ENCODE data around the gene C1QTNF5.

DNA sequence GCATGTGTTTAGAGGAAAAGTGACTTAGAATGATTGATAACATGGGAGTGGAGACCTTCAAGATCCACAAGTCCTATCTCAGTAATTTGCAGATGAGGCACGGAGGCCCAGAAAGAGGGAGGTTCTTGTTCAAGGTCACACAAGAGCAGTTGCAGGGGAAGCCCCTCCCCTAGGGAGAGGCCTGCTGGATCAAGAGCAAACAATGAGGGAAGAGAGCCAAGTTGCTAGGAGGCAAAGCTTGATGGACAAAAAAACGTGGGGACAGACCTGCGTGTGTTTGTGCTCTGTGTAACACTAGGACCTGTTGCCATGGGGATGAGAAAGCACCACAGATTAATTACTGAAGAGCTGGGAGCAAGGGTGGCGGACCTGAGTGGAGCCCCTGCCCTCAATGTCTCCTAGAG, 12.2 kb upstream of the C1QTNF5 start:
- TF ChIP-seq, protein P1, sequence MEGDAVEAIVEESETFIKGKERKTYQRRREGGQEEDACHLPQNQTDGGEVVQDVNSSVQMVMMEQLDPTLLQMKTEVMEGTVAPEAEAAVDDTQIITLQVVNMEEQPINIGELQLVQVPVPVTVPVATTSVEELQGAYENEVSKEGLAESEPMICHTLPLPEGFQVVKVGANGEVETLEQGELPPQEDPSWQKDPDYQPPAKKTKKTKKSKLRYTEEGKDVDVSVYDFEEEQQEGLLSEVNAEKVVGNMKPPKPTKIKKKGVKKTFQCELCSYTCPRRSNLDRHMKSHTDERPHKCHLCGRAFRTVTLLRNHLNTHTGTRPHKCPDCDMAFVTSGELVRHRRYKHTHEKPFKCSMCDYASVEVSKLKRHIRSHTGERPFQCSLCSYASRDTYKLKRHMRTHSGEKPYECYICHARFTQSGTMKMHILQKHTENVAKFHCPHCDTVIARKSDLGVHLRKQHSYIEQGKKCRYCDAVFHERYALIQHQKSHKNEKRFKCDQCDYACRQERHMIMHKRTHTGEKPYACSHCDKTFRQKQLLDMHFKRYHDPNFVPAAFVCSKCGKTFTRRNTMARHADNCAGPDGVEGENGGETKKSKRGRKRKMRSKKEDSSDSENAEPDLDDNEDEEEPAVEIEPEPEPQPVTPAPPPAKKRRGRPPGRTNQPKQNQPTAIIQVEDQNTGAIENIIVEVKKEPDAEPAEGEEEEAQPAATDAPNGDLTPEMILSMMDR (IDR thresholded peaks at IDR 0.05 in 2 of 3, conservative IDR thresholded peaks at IDR 0.05 in 1 of 3; ENCODE audit: borderline replicate concordance in 1 of 3, insufficient read depth in 1 of 3, low read depth in 2 of 3, low read length in 2 of 3), result no peak
- TF ChIP-seq, protein P2, sequence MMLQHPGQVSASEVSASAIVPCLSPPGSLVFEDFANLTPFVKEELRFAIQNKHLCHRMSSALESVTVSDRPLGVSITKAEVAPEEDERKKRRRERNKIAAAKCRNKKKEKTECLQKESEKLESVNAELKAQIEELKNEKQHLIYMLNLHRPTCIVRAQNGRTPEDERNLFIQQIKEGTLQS (IDR thresholded peaks at IDR 0.05), result no peak
- no peak for TF ChIP-seq EZH2 (IDR thresholded peaks at IDR 0.05)
- no peak for TF ChIP-seq POLR2A (IDR thresholded peaks at IDR 0.05; ENCODE audit: borderline replicate concordance, extremely low read depth, insufficient read depth, insufficient read length)
- TF ChIP-seq, protein P3, sequence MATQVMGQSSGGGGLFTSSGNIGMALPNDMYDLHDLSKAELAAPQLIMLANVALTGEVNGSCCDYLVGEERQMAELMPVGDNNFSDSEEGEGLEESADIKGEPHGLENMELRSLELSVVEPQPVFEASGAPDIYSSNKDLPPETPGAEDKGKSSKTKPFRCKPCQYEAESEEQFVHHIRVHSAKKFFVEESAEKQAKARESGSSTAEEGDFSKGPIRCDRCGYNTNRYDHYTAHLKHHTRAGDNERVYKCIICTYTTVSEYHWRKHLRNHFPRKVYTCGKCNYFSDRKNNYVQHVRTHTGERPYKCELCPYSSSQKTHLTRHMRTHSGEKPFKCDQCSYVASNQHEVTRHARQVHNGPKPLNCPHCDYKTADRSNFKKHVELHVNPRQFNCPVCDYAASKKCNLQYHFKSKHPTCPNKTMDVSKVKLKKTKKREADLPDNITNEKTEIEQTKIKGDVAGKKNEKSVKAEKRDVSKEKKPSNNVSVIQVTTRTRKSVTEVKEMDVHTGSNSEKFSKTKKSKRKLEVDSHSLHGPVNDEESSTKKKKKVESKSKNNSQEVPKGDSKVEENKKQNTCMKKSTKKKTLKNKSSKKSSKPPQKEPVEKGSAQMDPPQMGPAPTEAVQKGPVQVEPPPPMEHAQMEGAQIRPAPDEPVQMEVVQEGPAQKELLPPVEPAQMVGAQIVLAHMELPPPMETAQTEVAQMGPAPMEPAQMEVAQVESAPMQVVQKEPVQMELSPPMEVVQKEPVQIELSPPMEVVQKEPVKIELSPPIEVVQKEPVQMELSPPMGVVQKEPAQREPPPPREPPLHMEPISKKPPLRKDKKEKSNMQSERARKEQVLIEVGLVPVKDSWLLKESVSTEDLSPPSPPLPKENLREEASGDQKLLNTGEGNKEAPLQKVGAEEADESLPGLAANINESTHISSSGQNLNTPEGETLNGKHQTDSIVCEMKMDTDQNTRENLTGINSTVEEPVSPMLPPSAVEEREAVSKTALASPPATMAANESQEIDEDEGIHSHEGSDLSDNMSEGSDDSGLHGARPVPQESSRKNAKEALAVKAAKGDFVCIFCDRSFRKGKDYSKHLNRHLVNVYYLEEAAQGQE (IDR thresholded peaks at IDR 0.05; ENCODE audit: low read depth), result no peak
- no peak for TF ChIP-seq YY1 (IDR thresholded peaks at IDR 0.05; ENCODE audit: extremely low read depth, insufficient replicate concordance, low read depth, low read length)
- TF ChIP-seq SP1 (IDR thresholded peaks at IDR 0.05; ENCODE audit: low read depth), result no peak
- no peak for TF ChIP-seq TCF7L2 (IDR thresholded peaks at IDR 0.05; ENCODE audit: borderline replicate concordance, extremely low read depth, insufficient read depth, insufficient read length)
